HG02798 (cell line): Measurements from ENCODE around the gene DPYD.

Experiments used
- ATAC-seq: cut with Tn5 transposase; IDR thresholded peaks from one replicate; pipeline ENCODE4 v1.9.1; 2021; ENCODE audit warnings: mild to moderate bottlenecking; ENCODE audit not compliant: unreplicated experiment, poor library complexity

Gene DPYD

DNA sequence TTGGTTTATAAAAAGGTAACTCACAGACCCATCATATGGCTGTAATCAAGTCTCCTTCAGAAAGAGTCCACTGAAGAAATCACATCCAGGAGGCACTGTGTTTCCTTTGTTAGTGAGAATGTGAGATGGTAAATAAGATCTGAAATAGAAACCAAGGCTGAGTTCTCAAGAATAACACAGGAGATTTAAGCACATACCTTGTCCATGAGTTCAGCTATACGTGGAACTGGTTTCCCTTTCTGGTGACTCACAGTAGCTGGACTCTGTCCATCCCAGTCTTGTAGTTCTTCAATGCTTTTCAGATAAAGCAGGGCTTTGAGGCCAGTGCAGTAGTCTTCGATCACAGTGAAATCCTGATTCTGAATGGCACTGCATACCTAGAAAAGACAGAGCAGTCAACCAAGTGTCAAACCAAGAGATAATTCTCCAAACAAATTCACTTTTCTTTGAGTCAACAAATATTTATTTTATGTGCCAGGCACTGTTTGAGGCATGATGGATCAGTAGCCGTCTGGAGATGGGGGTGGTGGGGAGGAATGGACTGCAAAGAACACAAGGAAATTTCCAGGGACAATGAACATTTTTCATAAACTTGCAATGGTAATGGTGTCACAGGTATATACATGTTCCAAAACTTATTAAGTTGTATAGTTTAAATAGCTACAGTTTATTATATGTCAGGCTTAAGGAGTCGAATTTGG, 727.8 kb downstream of the DPYD start:
- no peak for ATAC-seq

DNA sequence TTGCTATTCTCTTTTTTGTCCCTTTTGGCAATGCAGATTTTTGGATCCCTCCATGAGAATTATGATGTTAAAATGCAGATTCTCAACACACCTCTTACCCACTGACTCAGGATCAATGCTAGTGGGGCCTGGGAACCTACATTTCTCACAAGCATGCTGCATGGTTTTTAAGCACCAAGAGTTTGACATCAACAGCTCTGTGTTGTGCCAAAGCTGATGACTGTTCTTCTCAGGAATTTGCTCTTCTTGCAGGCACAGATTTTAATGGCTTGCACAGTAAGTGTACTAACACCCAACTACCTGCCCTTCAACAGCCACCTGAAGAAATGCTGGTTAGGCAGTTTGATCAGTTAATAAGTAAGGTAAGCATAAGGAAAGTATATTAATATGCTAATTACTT, 730.5 kb downstream of the DPYD start:
- ATAC-seq: no peak

DNA sequence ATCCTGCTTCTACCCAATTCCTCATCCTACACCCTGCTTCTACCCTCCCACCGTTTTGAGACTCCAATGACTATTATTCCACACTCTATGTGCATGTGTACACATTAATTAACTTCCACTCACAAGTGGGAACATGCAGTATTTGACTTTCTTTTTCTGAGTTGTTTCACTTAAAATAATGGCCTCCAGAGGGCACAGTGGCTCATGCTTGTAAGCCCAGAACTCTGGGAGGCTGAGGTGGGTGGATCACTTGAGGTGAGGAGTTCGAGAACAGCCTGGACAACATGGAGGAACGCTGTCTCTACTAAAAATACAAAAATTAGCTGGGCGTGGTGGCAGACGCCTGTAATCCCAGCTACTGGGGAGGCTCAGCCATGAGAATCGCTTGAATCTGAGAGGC, 734.5 kb downstream of the DPYD start:
- peak; percentile 38 for ATAC-seq

DNA sequence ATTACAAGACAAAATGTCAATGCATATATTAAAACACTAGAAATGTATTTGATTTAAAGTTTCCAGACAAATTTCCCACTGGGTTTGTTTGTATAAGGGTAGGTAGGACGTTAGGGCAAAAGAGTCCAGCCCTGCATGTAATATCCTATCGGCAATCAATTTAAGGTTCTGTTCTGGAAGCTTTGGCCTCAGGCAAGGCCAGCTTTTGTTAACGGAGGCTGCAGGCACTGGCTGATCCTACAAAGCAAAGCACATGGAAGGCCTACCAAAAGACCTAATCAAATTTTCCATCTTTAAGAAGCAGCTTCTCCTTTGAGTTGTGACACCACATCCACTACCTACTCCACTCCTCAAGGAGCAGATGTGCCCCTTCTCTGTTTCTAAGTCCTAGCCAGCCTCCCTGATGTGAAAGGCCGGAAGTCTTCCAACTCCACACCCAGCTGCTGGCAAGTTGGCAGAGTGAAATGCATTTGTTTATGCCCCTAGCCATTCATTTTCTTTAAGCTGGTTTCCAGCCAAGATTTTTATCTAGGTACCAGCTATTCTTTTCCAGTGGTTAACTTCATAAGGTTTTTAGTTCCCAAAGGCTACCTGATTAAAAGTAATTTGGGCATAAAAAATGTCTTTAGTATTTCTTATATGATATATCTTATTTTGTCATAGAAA, 746.7 kb downstream of the DPYD start:
- ATAC-seq: no peak

DNA sequence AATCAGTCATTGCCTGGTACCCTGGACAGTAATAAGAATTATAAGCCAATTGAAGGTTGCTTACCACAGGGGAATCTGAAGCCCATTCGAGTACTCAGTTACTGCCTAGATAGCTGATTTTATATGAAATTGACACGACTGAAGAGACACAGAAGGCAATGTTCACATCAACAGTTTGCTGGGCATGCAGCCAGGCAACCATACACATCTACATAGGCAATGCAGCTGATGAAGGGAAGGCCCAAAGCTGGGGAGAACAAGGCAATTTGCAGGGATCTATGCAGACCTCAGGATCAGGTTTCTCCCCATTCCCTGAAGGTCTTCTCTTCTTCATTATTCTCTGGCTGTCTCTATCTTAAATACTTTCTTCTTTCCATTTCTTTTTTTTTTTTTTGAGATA, 750.5 kb downstream of the DPYD start:
- ATAC-seq: no peak

DNA sequence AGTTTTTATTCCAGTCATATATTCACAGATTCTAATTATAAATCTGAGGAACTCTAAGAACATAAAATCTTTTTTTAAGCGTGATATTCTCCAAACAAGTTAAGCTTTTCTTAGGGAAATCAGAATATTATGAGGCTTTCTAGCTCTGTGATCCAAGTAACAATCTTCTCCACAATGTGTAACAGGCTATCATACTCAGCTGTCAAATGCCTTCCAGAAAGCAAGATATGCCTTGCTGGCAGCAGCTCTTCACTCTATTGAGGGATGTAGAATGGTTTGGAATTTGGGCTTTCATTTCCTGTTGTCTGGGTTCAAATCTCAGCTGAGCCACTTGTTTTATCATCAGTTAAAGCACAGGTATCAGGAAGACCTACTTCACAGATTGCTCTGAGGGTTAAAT, 752.8 kb downstream of the DPYD start:
- no peak for ATAC-seq

DNA sequence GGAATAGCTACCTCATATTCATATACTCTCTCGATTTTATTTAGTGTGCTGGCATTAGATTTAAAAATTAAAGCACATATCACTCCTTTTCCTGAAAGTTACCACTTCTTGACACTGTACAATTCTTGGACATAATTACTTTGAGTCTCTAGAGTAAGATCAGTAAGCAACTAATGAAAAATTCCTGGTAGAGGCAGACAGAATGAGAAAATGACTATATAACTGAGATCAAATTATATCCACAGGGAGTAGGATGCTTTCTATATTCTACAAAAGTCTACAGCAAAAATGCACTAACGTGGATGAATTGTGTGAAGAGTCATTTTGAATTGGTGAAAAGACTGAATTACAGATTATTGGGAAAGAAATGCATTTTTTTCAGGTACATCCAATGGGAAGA, 753.6 kb downstream of the DPYD start:
- ATAC-seq: no peak

DNA sequence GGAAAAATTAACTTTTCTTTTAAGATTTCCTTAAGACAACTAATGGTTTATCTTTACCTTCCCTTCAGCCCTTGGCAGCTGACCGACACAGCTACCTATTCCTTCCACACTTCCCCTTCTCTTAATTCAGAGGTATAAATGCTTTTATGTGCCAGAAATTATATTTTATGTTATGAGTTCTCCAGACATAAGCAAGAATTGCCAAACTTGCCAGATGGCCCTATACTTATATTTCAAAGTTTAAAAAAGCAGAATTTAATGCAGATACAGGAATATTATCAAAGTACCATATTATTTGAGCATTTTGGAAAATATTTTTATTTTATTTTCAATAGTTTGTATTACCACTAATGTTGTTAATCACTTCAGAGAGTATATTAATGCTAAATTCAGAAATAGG, 754.2 kb downstream of the DPYD start:
- ATAC-seq: no peak

DNA sequence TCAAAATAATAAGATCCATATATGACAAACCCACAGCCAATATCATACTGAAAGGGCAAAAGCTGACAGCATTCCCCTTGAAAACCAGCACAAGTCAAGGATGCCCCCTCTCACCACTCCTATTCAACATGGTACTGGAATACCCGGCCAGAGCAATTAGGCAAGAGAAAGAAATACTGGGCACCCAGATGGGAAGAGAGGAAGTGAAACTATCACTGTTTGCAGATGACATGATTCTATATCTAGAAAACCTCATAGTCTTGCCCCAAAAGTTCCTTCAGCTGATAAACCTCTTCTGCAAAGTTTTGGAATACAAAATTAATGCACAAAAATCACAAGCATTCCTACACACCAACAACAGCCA, 756.6 kb downstream of the DPYD start:
- peak; percentile 55 for ATAC-seq

DNA sequence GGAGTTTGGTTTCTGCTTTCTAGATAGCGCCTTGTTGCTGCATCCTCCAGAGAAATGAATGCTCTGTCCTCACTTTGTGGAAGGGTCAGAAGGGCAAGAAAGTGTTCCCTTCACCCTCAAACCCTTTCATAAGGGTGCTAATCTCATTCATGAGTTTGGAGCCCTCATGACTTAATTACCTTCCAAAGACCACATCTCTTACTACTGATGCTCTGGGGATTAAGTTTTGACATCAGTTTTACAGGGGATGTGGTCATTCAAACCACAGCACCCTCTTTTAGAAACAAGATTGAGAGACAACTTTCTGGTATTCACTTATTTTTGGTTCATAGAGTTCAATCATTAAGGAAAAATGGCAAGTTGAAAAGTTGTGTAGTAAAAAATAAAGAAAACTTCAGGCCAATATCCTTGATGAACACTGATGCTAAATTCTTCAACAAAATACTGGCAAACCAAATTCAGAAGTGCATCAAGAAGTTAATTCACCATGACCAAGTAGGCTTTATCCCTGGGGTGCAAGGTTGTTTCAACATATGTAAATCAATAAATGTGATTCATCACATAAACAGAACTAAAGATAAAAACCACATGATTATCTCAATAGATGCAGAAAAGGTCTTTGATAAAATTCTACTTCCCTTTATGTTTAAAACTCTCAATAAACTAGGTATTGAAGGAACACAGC, 757.1 kb downstream of the DPYD start:
- peak; percentile 54 for ATAC-seq

DNA sequence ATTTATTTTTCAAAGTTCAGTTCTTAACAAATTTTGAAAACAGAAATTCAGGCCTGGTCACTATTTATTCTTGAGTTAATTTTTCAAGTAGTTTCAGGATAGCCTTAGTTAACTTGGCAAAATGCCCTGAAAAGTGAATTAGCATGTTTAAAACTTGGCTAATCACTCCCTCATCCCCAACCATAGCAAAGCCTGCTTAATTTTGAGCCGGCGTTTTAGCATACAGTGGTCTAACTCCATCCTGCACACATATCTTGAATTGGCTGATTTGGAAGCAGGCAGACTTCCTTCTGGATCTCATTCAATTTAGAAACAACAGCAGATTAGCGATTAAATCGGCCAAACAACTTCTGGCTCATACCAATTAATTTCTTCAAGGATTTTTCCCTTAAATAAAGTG, 760.0 kb downstream of the DPYD start:
- ATAC-seq: no peak

DNA sequence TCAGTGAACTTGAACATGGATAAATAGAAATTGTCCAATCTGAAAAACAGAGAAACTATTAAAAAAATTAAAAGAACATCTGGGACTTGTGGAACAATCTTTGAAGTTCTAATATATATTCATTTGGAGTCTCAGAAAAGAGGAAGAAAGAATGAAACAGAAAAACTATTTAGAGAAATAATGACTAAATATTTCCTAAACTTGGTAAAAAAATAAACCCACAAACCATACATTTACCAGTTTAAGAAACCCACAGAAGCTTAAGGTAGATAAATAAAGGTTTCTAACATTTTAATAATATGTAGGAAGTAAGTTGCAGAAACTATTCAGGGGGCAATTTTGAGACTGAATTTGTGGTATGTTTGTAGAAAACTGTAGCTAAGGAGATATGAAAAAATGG, 761.5 kb downstream of the DPYD start:
- ATAC-seq: peak; percentile 54

DNA sequence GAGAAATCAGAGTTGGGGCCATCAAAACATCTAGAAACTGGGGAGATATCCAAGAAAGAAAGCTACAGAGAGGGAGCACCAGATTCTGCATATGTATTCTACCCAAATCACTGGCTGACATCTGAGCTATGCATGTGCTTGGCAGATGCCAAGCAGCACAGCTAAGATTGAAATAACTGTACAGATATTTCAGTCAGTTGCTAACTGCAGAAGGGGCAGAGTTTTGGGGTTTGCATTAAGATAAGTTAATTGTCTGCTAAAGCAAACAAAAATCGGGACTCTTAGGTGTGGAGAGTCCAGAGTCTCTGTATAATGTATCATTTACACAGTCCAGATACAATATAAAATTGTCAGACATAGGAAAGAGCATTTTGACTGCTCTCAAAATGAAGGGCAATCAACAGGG, 762.1 kb downstream of the DPYD start:
- peak; percentile 23 for ATAC-seq

DNA sequence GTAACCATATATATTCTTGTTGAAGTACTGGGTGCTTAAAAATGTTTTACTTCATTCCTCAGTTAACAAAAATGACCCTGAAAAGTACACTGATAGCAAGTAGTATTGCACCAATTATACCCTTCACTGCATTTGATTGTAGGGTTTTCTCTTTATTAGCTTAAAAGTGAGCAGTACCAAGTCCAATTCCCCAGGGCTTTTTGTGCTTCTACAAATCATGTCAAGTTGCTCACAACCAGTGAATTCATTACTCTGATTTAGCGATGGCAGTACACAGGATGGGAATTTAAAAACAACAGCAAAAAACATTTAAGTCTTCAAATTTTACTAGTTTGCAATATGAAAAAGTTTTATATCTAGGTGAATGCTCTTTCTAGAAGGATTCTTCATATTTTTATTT, 762.8 kb downstream of the DPYD start:
- no peak for ATAC-seq

DNA sequence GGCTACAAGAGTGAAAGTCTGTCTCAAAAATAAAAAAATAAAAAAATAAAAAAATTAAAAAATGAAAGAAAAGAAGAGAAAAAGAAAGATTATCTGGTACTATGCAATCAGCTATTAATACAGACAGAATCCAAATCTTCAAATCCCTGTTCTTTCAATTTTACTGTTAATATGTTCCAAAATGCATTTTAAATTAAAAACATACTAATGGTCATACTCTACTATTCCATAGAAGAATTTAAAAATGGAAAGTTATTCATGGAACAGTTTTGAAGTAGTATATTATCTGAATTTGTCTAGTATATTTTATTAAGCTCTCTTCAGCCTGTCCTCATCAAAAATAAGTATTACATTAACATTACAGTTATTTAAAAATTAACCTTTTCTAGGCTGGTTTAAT, 769.2 kb downstream of the DPYD start:
- ATAC-seq: no peak

DNA sequence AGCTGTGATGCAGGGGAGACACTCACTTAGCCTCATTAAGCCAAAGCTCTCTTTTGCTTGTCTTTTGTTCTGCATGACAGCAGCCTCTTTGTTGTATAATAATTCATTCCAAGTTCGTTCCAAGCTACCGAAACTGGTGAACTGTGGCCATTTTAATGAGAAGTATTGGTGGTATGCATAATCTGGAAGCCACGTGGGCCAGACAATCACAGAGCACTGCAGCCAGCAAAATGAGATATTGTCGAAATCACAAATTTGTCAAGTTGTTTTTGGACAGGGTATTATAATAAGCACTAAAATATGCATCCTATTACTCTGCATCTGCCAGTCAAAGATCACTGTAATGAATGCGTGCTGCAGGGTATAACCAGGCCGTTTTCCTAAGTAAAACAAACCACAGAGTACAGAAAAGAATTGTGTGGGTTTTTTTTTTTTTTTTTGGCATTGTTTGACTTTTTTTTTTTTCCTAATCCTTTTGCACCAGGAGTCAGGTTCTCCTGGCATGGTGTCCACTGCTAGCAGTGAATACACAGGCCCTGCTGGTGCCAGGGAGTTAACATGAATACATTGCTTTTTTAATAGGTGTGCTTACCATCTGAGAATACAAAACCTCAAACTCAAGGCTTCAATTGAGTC, 775.4 kb downstream of the DPYD start:
- ATAC-seq: no peak

DNA sequence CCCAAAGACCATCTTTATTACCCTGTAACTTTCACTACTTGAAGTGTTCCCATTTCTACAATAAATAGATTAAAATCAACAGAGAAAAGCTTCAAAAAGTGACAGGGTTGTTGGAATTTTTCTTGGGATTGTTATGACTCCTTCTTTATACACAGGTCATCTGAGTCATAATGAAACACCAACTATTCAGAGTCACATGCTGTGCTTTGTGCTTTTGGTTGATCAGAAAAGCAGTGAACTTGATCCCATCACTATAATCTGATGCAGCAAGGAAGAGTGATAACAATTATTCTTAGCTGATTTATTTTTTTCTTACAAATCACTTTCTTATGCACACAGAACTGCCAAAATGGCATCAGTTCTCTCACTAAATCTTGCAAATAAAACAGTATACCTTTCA, 776.3 kb downstream of the DPYD start:
- no peak for ATAC-seq

DNA sequence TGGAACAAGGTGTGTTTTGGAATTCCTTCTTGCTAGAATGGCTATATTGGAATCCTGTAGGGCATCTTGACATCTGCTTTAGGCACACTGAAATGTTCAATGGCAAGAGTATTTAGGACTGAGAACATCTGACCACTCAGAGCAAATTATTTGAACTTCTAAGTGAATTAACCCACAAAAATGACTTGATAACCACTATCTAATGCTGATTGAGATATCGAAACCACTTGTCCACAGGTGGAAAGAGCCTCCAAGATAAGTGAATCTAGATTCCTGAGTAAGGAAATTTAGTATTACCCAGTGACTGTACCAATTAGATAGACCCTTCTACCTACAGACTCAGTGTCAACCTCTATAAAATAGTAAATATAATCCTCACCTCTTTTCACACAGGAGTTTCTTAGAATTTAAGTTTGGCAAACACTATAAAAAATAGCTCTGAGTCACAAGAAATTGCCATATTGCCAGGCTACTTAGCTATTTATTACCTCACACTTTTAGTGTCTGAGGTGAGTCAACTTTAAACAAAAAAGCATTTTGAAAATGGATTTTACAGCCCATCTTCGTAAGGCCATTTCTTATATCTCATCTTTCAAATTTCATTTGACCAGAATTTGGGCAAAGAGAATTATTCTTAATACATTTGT, 777.5 kb downstream of the DPYD start:
- no peak for ATAC-seq

DNA sequence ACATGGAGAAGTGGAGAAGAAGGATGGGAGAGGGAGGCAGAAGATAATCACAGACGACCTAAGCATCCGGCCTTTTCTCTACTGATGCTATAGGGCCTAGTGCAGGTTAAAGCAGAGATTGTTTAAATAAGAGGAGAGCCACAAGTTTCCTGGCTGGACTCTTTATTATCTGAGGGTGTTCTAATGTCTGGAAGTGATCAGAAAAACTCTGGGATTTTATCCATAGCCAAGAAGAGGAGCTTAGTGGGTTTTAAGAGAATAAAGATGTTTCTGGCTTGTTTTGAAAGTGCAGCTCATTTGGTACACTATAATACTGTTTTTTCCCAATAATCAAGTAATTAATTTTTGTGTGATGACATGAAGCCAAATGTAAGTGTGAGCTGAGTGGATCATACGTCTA, 780.2 kb downstream of the DPYD start:
- ATAC-seq: no peak

DNA sequence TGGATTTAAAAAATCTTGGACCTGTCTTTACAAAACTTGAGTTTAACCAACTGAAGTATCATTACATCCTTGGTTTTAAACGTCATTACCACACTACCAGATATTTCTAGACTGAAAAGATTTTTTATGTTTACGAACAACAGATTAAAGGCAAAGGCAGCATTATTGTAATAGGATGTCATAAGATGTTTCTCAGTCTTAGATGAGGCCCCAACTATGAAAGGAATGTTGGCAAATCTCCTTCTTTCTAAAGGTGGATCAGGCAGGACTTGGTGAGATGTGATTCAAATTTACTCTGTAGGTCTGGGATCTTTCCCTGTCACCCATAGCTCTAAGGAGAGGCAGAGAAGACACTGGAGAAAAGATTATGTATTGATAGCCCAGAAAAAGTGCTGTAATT, 781.3 kb downstream of the DPYD start:
- ATAC-seq: no peak

DNA sequence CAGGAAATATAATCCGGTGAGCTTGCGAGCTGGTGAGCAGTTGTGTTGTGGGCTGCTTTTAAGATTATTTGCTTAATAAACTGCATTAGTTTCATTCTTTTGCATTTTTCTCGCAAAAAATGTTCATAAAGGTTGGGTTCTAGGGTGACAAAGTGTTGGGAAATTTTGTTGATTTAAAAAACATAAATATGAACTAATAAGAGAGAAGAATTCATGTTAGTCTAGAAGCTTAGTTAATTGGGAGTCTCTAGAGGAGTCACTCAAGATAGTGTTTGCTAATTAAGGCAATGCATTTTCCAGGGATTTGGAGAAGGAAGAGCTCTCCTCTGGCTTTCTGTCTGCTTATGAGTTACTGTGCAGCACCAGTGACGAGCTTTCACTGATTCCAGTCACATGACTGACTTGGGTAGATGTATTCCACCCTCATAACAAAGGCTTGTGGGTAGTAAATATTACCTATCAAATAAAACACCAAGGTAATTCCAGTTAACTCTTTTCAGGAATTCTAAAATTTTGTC, 782.3 kb downstream of the DPYD start:
- ATAC-seq: peak; percentile 40
